Epithelial cell of proximal tubule (primary cell): ENCODE data around the gene CCDC178. TPM values are rescaled to one million over a fixed set of nuclear protein-coding genes. Genes with fewer than 3 reads are reported as not detected.
A peak's percentile ranks its signal among the peaks of the same experiment; 100 is the strongest.

Experiments used
- DNase-seq: peaks from one replicate; pipeline ENCODE4 v3.0.0-alpha.2; 2011; ENCODE audit warnings: low read depth
- H3K4me3 ChIP-seq: 2 replicates; pipeline ENCODE4 v1.5.1; 2011; ENCODE audit warnings: low read depth, mild to moderate bottlenecking, low read length
- CTCF ChIP-seq: conservative IDR thresholded peaks from 2 replicates; pipeline ENCODE4 v1.5.1; 2012; ENCODE audit warnings: low read depth, mild to moderate bottlenecking, low read length
- total RNA-seq: library from RNA; depleted of rRNA; stranded (reverse); fragments of >200 nt; gene quantifications from 2 replicates; pipeline ENCODE4 v1.2.3, GENCODE V29; 2015

The CCDC178 gene
- total RNA-seq, 1 donor from 2014 or later = not detected

- TF ChIP-seq CTCF = no peak
- no peak for DNase-seq
- no peak overlapping the region for H3K4me3 ChIP-seq
Observed at GRCh38 chr18:33034945-33035344, 405.6 kb downstream of the CCDC178 start.

GRCh38 chr18:33034212-33034611 lies 406.3 kb downstream of the CCDC178 start:
- no peak for DNase-seq
- TF ChIP-seq CTCF = no peak
- no peak overlapping the region for H3K4me3 ChIP-seq

GRCh38 chr18:33022370-33022769 lies 418.2 kb downstream of the CCDC178 start:
- no peak overlapping the region for H3K4me3 ChIP-seq
- TF ChIP-seq CTCF = no peak
- no peak for DNase-seq

GRCh38 chr18:33020877-33021276 lies 419.6 kb downstream of the CCDC178 start:
- no peak for DNase-seq
- TF ChIP-seq CTCF = peak; percentile 13
- no peak overlapping the region for H3K4me3 ChIP-seq

- TF ChIP-seq CTCF = no peak
- H3K4me3 ChIP-seq = no peak overlapping the region
- no peak for DNase-seq
Observed at GRCh38 chr18:33014060-33014796, 426.3 kb downstream of the CCDC178 start.

GRCh38 chr18:33010149-33010548 lies 430.4 kb downstream of the CCDC178 start:
- H3K4me3 ChIP-seq = no peak overlapping the region
- TF ChIP-seq CTCF = no peak
- DNase-seq = peak; percentile 63

GRCh38 chr18:32998921-32999320 lies 441.6 kb downstream of the CCDC178 start:
- no peak for TF ChIP-seq CTCF
- no peak overlapping the region for H3K4me3 ChIP-seq
- DNase-seq = no peak
